GM08714 (cell line): ENCODE data around the gene LRRC34.

Experiments
- H3K4me3 ChIP-seq: fragments of 200-500 bp; sonication (Bioruptor generic); 2 replicates; pipeline ENCODE4 v1.5.1; 2014; ENCODE audit warnings: mild to moderate bottlenecking, low read length, inconsistent platforms
- ZNF274 ChIP-seq: IDR thresholded peaks from 2 replicates; pipeline ENCODE4 v1.6.1; 2012; ENCODE audit warnings: mild to moderate bottlenecking, low read depth, low read length

The LRRC34 gene

GRCh38 chr3:169812332-169813235 is at the start of gene LRRC34, which contains the start of gene LRRIQ4:
TSS of gene LRRC34 (minus strand) at chr3:169812904. CDS start at chr3:169812548, 356 bp downstream.
TSS of gene LRRIQ4 (plus strand) at chr3:169812870. CDS start at chr3:169821922, 9,052 bp downstream.
- TF ChIP-seq ZNF274: no peak
- H3K4me3 ChIP-seq: peak within 1 kb of the TSS; percentile 52; the same call in 1 of the 2 replicates

- TF ChIP-seq ZNF274: no peak
Measured at GRCh38 chr3:169861871-169862270, 49.2 kb upstream of the LRRC34 start.

GRCh38 chr3:169857811-169858210 is 45.1 kb upstream of the LRRC34 start:
- TF ChIP-seq ZNF274: no peak
- H3K4me3 ChIP-seq: no peak overlapping the region

More at GRCh38 chr3:169861871-169862270, 49.2 kb upstream of the LRRC34 start:
- no peak overlapping the region for H3K4me3 ChIP-seq

DNA sequence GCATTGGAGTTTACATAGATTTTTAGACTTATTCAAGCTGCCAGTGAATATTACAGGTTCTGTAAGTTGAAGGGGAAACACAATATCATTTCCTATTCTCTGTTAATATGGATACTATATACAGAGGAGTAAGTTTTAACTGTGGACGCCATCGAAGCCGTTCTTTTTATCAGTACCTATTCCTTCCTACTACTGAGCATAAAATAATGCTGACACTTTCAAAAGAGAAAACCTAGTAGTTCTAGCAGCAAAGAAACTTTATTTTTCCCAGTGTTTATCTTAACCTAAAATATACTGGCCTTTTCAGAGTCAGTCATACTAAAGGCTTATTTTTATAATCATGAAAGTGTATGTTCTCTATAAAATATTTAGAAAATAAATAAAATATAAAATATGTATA is 42.8 kb upstream of the LRRC34 start:
- H3K4me3 ChIP-seq: no peak overlapping the region
- TF ChIP-seq ZNF274: no peak

DNA sequence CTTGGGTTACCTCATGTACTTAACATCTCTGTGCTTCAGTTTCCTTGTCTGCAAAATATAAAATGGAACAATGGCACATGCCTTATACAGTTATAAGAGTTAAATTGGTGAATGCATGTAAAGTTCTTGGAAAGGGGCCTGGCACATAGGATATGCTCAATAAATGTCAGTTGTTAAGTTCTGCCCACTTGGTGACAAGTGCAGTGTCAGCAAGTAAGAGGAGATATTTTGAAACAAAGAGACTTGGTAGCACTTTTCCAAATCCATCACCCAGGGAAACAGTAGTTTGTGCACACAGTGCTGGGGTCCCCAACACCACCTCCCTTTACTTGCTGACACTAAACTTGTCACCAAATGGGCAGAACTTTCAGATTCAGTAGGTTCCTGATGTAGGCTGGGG is 37.9 kb upstream of the LRRC34 start:
- no peak for TF ChIP-seq ZNF274
- no peak overlapping the region for H3K4me3 ChIP-seq

DNA sequence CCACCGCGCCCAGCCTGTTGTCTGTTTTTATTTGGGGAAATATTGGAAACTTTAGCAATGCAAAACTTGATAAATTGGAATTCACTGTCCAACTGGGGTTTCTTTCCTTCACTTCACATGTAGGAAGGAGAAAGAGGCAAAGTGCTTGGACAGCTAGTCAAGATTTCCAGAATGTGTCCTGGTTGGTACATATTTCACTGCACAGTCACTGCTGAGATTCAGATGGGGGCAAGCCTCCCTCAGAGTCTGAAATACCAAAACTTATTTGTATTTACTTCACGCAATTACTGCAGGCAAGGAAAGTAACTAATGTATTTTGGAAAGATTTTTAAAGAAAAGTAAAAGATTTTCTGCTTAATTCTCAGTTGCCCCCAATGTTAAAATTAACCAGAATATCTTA is 36.0 kb upstream of the LRRC34 start:
- H3K4me3 ChIP-seq: no peak overlapping the region
- no peak for TF ChIP-seq ZNF274

DNA sequence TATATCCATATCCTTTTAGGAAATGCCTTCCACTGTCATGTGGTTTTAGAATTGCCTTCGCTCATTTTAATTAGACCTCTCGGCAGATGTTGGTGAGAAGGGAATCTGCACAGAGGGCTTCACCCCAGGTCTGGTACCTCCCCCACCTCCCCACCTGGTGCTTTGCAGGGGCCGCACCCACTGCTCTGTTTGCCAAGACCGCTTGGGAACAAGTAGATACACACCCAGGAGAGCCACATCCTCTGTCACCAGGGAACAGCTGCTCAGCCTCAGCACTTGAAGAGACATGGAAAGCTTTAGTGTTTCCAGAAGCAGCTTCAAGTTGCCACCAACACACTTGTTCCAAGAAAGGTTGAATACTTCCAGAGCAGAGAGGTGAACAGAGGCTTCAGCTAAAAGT is 35.2 kb upstream of the LRRC34 start:
- no peak for TF ChIP-seq ZNF274
- H3K4me3 ChIP-seq: no peak overlapping the region

DNA sequence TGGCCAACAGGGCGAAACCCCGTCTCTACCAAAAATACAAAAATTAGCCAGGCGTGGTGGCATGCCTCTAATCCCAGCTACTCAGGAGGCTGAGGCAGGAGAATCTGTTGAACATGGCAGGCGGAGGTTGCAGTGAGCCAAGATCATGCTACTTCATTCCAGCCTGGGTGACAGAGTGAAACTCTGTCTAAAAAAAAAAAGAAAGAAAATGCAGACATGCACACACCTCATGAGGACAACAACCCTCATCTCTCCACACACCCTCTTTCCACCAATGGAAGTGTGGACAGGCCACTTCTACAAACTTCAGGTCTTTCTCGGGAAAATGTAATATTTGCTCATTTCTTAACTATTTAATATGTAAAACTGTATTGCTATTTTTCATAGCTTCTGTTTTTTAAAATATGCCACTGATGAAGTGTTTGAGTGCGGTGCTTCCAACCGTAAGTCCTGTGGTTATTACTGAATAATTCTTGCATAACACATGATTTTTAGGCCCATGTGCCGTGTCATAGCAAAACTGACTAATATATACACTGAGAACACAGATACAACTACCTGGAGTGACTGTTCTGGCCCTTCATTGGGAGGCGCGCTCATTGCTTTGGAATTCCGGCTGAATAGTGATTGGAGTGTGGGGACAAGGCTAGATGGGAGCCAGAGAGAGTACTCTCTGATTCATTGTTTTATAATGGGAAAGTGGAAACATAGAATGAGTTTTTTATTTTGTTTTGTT is 33.9 kb upstream of the LRRC34 start:
- no peak for TF ChIP-seq ZNF274

GRCh38 chr3:169842960-169843359 is 30.3 kb upstream of the LRRC34 start:
- TF ChIP-seq ZNF274: no peak

More for the DNA sequence above, 33.9 kb upstream of the LRRC34 start:
- H3K4me3 ChIP-seq: peak overlapping the region; percentile 33; the same call in 1 of the 2 replicates

GRCh38 chr3:169841171-169841570 is 28.5 kb upstream of the LRRC34 start:
- no peak overlapping the region; the same call in 1 of the 2 replicates for H3K4me3 ChIP-seq
- TF ChIP-seq ZNF274: no peak

More at GRCh38 chr3:169842960-169843359, 30.3 kb upstream of the LRRC34 start:
- H3K4me3 ChIP-seq: no peak overlapping the region

DNA sequence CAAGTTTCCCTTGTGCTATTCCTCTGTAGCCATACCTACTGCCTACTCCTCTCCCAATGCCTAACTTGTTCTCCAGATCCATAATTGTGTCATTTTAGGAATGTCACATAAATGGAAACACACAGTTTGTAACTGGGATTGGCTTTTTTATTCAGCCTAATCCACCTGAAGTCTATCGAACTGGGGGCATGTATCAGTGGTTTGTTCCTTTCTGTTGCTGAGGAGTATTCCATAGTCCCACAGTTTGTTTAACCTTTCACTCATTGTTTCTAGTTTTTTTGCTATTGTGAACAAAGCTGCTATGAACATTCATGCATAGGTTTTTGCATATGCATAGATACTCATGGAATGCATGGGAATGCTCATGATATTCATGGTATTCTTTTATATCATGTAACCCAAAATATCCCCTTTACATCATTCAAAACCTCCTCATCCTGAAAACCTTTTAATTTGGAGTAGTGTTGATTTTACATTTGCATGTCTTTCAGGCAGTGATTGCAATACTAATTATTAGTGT is 25.9 kb upstream of the LRRC34 start:
- no peak for TF ChIP-seq ZNF274
- H3K4me3 ChIP-seq: no peak overlapping the region

- no peak for TF ChIP-seq ZNF274
- no peak overlapping the region for H3K4me3 ChIP-seq
Measured at GRCh38 chr3:169836942-169837275, 24.2 kb upstream of the LRRC34 start.

DNA sequence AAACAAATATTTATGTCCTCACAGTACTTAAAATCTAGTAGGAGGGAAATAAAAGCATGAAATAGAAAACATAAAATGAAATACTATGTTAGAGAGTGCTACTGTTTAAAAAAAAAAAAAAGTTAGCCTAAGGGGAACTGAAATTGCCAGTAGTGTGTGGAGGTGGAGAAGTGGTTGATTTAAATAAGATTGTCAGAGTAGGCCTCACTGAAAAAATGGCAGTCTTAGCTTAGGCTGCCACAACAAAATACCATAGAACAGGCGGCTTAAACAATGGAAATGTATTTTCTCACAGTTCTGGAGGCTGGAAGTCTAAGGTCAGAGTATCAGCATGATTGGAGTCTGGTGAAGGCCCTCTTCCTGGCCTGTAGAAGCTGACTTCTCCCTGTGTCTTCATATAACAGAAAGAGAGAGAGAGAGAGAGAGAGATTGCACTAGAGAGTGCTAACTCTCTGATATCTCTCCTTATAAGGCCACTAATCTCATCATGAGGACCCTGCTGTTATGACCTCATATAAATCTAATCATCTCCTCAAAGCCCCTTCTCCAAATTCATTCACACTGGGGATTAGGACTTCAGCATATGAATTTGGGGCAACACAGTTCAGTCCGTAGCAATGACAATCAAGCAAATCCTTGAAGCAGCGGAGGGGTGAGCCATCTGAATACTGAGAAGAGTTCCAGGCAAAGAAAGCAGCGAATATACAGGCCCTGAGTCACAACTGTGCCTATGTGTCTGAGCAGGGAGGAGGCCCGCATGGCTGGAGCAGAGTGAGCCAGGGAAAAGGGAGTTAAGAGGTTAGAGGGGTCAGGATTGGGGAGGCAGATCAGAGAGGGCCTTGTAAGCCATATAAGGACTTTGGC is 23.6 kb upstream of the LRRC34 start:
- no peak overlapping the region for H3K4me3 ChIP-seq
- no peak for TF ChIP-seq ZNF274

DNA sequence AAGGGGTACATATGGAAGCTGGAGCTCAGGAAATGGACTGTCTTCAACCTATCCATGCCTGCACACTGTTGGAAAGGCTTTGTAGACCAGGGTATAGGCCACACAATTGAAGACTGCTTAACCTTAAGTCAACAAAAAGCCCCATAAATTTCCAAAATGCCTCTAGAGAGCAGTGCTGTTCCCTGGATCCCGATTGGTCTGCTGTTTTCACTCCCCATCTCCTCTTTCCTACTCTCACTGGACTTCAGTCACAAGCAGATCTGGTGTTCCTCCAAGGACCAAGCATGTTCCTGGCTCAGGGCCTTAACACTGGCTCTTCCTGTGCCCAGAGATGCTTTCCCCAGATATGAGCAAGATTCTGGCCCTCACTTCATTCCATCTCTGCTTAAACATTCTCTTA is 22.8 kb upstream of the LRRC34 start:
- no peak overlapping the region for H3K4me3 ChIP-seq
- TF ChIP-seq ZNF274: no peak
